ENCODE data around the gene DNAJA2. TPM values are rescaled to one million over a fixed set of nuclear protein-coding genes. Genes with fewer than 3 reads are reported as not detected.

Gene DNAJA2
- total and polyA plus RNA-seq, 2 of the 4 experiments (the other 2 are of a cell fraction) = 18.6 to 53.9 TPM

DNA sequence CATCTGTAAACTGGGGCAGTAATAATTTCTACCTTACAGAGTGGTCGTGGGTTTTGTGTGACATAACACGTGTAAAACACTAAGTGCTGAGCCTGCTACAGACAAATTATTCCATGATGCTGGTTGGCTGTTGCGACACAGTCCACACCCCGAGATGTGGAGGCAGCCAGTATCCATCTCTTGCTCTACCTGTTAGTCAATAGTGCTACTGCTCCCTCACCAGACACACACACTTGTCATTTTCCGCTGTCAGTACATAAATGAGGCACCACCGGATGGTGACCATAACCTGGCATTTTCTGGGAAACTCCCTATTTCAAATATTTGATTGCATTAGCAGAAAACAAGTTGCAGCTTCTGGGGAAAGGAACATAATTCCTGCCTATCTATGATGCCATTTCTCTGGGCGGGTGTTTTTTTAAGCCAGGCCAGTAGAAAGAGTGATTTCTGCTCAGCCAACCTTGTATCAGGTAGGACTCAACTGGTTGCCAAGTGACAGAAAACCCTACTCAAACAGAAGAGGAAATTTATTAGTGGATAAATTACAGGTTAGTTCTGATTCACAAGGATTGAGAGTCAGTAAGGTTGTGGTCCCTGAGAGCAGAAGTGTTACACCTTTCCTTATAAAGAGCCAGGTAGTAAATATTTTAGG, 24.1 kb downstream of the DNAJA2 start:
- Histone ChIP-seq H3K9me1 (ENCODE audit: insufficient read depth, low read length) (no peaks in the 10 kb centered on the region), H3K56ac (ENCODE audit: extremely low read depth, insufficient read depth, low read length) (no peak overlapping the region), H2BK5ac (ENCODE audit: low read depth, low read length, poor library complexity, severe bottlenecking) (no peak overlapping the region), H2AK9ac (replicated peaks; ENCODE audit: low read depth, low read length, poor library complexity) (peak overlapping the region; percentile 9), H3K36me3 (ENCODE audit: control insufficient read depth, insufficient read depth, low read length) (no peaks in the 10 kb centered on the region), H4K8ac (ENCODE audit: low read depth in 2 of 2, low read length in 2 of 2) (no peak overlapping the region), H3K4me1 (ENCODE audit: control insufficient read depth, insufficient read depth, low read length) (no peaks in the 10 kb centered on the region), H4K5ac (ENCODE audit: low read depth, low read length) (no peak overlapping the region), H2AK5ac (ENCODE audit: low read depth, low read length) (no peak overlapping the region), H3K9me3 (ENCODE audit: control insufficient read depth, insufficient read depth, low read length) (no peaks in the 10 kb centered on the region), H2BK120ac (ENCODE audit: low read depth, low read length) (no peak overlapping the region), H3K27ac (ENCODE audit: insufficient read depth, low read length) (no peak overlapping the region), H3K4ac (ENCODE audit: low read depth, low read length) (no peak overlapping the region), H3K27me3 (ENCODE audit: control insufficient read depth, insufficient read depth, low read length) (no peaks in the 10 kb centered on the region), H3K23ac (ENCODE audit: low read depth, low read length) (no peak overlapping the region), H2BK15ac (ENCODE audit: low read depth, low read length) (no peak overlapping the region), H4K20me1 (ENCODE audit: insufficient read depth, low read length) (no peaks in the 10 kb centered on the region), H3K4me3 (ENCODE audit: insufficient read depth, low read depth, low read length) (no peak overlapping the region), H4K91ac (ENCODE audit: insufficient read depth, low read depth, low read length) (no peak overlapping the region), H3K79me1 (ENCODE audit: low read depth in 1 of 2, low read length in 2 of 2) (no peaks in the 10 kb centered on the region), H3K18ac (ENCODE audit: low read depth, low read length) (no peak overlapping the region), H3K4me2 (ENCODE audit: low read depth, low read length) (no peak overlapping the region), H2AFZ (replicated peaks; ENCODE audit: low read length, poor library complexity) (no peak overlapping the region), H2BK20ac (ENCODE audit: low read depth, low read length) (no peak overlapping the region), H3K14ac (replicated peaks; ENCODE audit: low read depth, low read length) (no peak overlapping the region), H3K9ac (ENCODE audit: low read depth, low read length) (no peak overlapping the region)
- ChIA-PET POLR2A (ENCODE audit: unreplicated experiment) (no interaction called here), CTCF (interaction anchor here (0.6 to 0.7 kb wide), 3 partner anchors 21 to 1564 kb away, joined by 4 read pairs; no protein-coding TSS in a partner anchor)
- dilution Hi-C loops (cut with HindIII; ENCODE audit: low sequenced_read_pairs, unreplicated experiment) = no loop called here
- BruUV-seq (replicated peaks) = no TSS peak
- 100% methylated on average over 2 of the region's 7 CpGs; no CpG with 5 or more reads in 1 of the 2 experiments for WGBS, 2 experiments (ENCODE audit: extremely low coverage in 2 of 2, insufficient read length in 1 of 2)
- intact Hi-C loops (cut with micrococcal nuclease) = loop anchor here (2.0 kb wide), 2 partner anchors 193 to 1681 kb away; partner anchors contain the start of gene NETO2
- DNase-seq (no peak), ATAC-seq (ENCODE audit: low read depth) (no peak)
- TF ChIP-seq CHD1 (IDR thresholded peaks at IDR 0.05; ENCODE audit: low read depth, low read length) (no peak), POLR2A (IDR thresholded peaks at IDR 0.05; ENCODE audit: low read depth, low read length) (no peak), RAD21 (IDR thresholded peaks at IDR 0.05; ENCODE audit: low read length) (no peak), BHLHE40 (IDR thresholded peaks at IDR 0.05; ENCODE audit: low read depth, low read length) (no peak), CEBPB (IDR thresholded peaks at IDR 0.05; ENCODE audit: low read depth, low read length) (peak; percentile 81)
- in situ Hi-C loops (cut with MboI; ENCODE audit: low sequenced_read_pairs) = loop anchor here (5.0 kb wide), 1 partner anchor 1213 kb away; no protein-coding TSS in a partner anchor
